Stimulated activated CD4-positive, alpha-beta T cell treated with anti-CD3 and anti-CD28 coated beads, TNF-alpha, amount 100 ng/mL, for 48 hours (primary cell): ENCODE measurements around the gene ZNF217.
"Not testable (repeated sequence)": the region's sequence is repeated elsewhere in the genome, so short reads cannot be mapped to it uniquely, and the experiment has no call there.

Source experiments
- DNase-seq, 3 donors: peaks; one replicate each; pipeline ENCODE4 v3.0.0-alpha.2; 2020; ENCODE audit warnings: low read depth in 3 of 3

The ZNF217 gene

DNA sequence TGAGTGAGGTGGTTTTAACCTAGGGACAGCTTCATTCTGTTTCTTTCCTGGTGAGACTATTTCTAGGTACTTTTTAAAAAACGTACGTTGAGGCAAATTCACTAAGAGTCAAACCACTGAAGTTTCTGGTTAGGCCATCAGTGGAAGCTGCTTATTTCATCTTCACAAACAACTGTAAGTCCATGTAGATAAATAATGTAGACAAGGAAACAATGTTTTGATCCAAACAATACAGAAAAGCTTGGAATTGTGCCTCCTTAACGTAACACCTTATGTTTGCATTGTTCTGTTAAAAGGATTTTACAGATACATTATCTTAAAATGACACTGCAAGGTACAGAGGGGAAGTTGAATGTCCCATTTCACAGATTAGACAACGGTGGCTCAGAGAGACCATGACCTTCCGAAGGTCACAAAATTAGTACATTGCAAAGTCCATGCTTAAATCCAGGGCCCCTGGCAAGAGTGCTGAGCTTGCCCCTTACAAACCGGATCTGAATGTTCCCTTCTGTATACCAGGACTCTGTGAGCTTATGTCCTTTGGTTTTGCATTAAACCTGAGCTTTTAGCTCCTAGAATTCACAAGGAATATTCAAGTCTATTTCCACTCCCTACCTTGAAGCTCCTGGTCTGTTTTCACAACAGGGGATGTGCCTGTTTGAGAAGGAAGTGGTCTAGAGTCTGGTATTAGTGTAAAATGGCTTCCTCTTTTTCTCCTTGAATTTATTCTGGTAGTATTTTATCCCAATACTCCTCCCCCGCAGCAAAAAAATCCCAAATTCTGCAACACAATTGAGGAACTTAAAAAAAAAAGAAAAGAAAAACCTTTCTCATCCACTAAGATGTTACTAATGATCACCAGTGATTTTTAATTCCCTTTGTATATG, 28.9 kb upstream of the ZNF217 start:
- DNase-seq, result no peak

DNA sequence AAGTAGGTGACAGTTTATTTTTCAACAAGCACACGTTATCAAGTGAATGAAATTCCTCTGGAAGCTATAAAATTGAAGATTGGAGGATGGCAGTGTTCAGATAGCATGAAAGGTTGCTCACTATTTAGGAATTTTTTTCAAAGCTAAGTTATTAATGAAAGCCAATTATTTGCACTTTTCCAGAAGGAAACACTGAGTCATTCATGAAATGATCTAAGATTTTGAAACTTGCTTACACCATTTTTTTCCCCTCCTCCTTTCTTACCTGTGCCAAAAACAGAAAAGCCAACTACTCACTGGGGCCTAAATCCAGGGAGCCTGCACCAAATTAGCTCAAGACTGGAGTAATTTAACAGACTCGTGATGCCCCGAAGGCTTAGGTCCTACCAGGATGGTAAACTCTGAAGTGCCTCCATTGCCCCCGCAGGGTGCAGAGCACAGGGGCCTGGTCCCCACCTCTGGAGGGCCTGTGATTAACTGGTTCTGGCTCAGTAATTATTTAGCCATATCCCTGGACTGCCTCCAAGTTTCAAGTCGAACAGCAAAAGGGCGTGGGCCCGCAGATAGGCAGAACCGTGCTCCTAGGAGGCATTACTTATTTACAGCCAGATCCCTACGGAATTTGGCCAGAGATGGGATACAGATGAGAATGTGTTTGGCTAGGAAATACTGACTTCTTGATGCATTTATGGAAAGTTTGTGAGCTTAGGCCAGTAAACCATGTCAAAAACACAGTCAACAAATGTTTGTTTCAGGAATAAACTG, 28.0 kb upstream of the ZNF217 start:
- no peak for DNase-seq

- not testable (repeated sequence) for DNase-seq
These were observed 24.9 kb upstream of the ZNF217 start for GRCh38 chr20:53618490-53619000.

GRCh38 chr20:53617791-53618489, 24.3 kb upstream of the ZNF217 start:
- DNase-seq, result no peak

DNA sequence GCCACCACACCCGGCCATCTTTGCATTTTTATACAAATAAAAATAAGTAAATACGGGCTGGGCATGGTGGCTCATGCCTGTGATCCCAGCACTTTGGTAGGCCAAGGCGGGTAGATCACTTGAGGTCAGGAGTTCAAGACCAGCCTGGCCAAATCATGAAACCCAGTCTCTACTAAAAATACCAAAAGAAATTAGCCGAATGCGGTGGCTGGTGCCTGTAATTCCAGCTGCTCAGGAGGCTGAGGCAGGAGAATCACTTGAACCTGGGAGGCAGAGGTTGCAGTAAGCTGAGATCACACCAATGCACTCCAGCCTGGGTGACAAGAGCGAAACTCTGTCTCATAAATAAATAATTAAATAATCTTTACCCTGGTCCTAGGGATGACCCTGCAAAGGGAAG, 22.9 kb upstream of the ZNF217 start:
- DNase-seq, result not testable (repeated sequence)

DNA sequence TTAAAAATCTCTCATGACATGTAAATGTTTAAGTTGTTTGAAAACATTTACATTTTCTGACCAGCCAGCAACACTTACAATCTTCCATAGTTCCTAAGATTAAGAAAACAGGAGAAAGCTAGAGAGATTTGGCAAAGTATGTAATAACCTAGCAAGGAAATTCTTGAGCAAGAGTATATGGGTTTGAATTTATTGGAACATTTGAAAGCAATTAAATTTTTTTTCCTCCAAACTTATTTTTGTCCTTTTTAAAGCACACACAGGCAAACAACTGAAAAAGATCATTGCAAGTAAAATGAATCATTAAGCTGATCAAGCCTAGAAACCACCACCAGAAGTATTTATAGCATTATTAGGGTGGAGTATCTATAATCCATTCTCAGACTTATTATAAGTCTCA, 20.1 kb upstream of the ZNF217 start:
- no peak for DNase-seq

GRCh38 chr20:53612289-53612688, 18.6 kb upstream of the ZNF217 start:
- not testable (repeated sequence) for DNase-seq

DNA sequence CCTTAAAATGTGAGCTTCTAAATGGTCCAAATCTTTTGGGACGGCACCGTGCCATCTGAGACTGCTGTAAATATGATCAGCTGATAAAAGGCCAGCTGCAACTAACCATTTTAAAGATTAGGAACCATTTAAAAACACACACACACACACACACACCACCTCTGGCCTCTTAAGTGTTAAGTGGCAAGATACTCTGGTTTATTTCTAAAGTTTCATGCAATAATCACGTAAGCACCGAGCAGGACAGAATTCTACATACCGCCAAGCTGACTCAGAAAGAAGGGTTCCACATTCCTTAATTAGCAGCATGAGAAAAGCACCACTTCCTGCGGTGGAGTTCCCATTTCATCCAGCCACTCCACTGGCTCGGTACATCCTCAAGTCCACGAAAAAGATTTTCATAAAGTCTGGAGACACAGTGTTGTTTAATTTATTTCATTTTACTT, 17.8 kb upstream of the ZNF217 start:
- DNase-seq, result no peak

DNA sequence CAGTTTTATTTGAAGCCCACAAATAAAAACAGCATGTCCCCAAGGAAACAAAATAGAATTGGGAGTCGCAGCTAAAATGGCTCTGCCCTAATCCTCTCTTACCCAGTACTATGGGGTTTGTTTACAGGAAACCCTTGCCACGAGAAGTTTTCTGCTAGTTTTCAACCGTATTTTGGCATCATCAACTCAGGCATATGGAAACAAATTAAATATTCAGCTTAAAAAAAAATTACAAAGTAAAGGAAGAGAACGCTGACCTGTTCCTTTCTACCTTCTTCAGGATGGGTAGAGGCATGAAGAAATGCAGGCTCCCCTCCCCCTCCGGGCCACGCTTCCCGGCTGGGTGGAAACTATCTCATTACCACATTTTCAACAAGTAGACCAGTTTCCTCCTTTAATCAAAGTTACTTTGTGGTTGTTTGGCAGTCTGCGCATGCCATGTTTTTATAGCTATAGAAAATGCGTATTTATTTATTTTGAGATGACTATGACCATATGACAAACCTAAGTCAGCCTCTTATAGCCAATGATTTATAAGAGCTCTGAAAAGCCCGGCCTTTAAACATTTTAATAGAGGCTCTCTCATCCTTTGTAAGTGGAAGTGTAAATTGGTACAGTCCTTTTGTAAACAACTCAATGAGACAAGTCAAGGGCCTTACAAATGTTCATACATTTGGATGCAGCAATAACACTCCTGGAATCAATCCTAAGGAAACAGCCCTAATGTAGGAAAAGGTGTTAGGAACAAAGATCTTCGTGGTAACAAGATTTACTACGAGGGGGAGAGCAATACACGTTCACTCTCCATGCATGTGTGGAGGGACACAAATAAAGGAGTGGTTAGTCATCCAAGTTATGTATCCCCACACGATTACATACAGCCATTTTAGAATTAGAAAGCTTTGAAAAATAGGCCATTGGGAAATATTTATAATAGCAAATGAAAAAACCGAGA, 16.1 kb upstream of the ZNF217 start:
- DNase-seq, result peak; percentile 43 to 69 (median 66)

DNA sequence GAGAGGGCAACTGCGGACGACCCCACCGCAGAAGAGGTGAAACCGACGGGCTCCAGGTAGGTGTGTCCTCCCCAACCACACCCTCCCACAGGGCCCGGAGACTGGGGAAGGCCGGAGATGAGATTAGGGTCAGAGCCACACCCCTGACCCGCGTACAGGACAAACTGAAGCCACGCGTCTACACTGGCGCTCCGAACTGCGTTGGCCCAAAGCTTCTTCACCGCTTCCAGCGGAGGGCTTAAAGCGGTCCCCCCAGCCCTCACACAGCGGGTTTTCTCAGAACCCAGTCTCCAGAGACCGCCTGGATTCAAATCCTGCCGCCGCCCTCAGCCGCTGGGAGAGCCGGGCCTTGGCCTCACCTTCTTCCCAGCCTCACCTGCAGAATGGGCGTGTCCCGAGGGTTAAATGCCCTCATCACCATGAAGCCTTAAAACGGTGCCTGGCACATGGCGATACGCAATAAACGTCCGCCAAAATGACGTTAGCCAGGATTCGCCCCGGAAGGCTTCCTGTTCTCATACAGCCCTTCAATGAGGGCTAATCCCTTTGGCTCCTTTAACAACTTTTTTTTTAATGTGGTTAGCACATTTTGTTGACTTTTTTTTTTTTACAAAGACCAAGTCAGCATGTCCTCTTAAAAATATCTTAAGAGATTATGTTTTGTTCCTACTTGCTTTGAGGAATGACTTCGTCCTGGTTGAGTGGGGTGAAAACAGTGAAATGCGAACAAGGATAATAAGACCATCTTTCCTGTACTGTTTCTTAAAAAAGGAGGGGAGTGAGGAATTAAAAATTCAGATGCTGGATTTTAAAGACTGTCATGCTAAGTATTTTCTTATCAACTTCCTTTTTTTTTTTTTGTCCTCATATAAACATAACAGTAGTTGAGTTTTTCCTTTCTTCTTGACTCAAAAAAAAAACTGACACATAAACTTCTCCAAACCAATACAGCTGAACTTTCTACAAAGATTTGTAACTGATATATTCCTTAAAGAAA, 15.1 kb upstream of the ZNF217 start:
- DNase-seq, result no peak

DNA sequence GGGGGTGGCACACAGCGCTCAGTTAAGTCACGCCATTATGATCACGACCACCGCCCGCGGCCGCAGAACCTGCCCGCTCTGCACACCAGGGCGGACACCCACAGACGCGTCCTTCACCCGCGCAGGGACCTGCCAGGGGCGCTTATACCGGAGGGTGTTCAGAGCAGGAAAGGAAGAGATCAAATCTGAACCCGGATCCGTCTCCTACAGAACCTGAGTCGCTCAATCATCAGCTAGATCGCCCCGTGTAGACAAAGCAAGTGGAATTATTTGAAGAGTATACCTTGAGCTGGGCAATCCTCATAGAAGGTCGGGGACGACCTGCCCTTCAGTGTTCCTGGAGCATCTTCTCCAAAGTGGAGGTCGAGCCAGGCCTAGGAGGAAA, 14.4 kb upstream of the ZNF217 start:
- no peak for DNase-seq

- no peak for DNase-seq
These were observed 12.8 kb upstream of the ZNF217 start for GRCh38 chr20:53606364-53606985.

DNA sequence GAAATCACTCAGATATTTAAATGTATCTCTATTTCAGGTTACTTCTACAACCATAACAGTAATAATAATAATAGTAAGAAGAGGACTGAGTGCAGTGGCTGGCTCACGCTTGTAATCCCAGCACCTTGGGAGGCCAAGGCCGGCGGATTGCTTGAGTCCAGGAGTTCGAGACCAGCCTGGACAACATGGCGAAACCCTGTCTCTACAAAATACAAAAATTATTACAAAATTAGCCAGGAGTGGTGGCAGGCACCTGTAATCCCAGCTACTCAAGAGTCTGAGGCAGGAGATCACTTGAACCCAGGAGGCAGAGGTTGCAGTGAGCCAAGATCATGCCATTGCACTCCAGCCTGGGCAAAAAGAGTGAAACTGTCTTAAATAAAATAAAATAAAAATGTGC, 11.8 kb upstream of the ZNF217 start:
- not testable (repeated sequence) for DNase-seq

GRCh38 chr20:53604846-53605245, 11.2 kb upstream of the ZNF217 start:
- DNase-seq, result not testable (repeated sequence)

DNA sequence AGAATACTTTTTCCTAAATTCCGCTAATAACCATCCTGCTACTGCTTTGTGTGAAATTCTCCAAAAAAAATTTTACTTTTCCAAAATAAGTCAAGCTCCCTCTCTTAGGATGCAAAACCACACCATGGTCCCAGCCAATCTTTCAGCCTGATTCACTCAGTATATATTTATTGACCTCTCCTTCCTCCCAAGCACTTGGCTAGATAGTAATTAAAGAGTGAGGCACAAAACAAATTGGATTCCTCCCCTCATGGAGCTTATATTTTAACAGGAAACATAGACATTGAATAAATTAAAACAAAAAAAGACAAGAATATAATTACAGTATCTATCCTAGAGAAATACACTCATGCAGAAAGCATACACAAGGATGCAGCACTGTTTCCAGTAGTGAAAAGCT, 9.0 kb upstream of the ZNF217 start:
- no peak for DNase-seq

DNA sequence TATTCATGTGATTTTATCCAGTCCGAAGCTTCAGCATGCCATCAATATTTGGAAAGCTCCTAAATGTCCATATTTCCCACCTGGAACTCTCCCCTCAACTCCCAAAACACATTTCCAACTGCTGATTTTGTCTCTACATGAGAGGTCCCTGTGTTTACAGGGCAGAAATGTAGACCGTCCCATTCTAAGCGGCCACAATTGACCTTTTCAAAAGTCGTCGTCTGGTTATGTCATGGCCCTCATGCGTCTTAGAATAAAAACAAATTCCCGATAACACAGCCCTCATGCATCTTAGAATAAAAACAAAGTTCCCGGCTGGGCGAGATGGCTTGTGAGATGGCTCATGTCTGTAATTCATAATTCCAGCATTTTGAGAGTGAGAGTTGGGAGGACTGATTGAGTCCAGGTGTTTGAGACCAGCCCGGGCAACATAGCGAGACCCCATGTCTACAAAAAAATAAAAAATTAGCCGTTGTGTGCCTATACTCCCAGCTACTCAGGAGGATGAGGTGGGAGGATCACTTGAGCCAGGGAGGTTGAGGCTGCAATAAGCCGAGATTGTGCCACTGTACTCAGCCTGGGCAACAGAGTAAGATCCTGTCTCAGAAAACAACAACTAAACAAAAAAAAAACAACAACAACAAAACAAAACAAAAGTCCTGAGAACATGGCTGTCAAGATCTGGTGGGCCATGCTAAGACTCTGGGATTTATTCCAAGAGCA, 6.4 kb upstream of the ZNF217 start:
- no peak for DNase-seq

GRCh38 chr20:53599378-53599777, 5.7 kb upstream of the ZNF217 start:
- no peak for DNase-seq

- no peak for DNase-seq
These were observed 5.4 kb upstream of the ZNF217 start for GRCh38 chr20:53599044-53599362.
